ENCODE results near the gene BAHCC1.

BAHCC1 gene

GRCh38 chr17:81445642-81446503 is 50.6 kb downstream of the BAHCC1 start:
- no peak for DNase-seq

- DNase-seq = no peak
Measured at GRCh38 chr17:81447331-81447933, 52.2 kb downstream of the BAHCC1 start.

- DNase-seq = no peak
Measured at GRCh38 chr17:81448442-81448841, 53.2 kb downstream of the BAHCC1 start.

- DNase-seq = no peak
Measured at GRCh38 chr17:81448950-81449349, 53.7 kb downstream of the BAHCC1 start.

GRCh38 chr17:81449351-81449750 is 54.1 kb downstream of the BAHCC1 start:
- DNase-seq = no peak

- no peak for DNase-seq
Measured at GRCh38 chr17:81451823-81452222, 56.6 kb downstream of the BAHCC1 start.

- no peak for DNase-seq
Measured at GRCh38 chr17:81452551-81452950, 57.3 kb downstream of the BAHCC1 start.

- DNase-seq = no peak
Measured at GRCh38 chr17:81453076-81453475, 57.8 kb downstream of the BAHCC1 start.

- DNase-seq = peak; percentile 29
Measured at GRCh38 chr17:81453712-81454111, 58.5 kb downstream of the BAHCC1 start.

- no peak for DNase-seq
Measured at GRCh38 chr17:81454473-81454872, 59.2 kb downstream of the BAHCC1 start.

GRCh38 chr17:81455387-81455786 is 60.1 kb downstream of the BAHCC1 start:
- no peak for DNase-seq

- DNase-seq = no peak
Measured at GRCh38 chr17:81456091-81456490, 60.8 kb downstream of the BAHCC1 start.

- no peak for DNase-seq
Measured at GRCh38 chr17:81456798-81457197, 61.5 kb downstream of the BAHCC1 start.

GRCh38 chr17:81457401-81457800 is 62.1 kb downstream of the BAHCC1 start:
- no peak for DNase-seq

- no peak for DNase-seq
Measured at GRCh38 chr17:81457917-81458555, 62.8 kb downstream of the BAHCC1 start.

- DNase-seq = no peak
Measured at GRCh38 chr17:81458628-81459027, 63.4 kb downstream of the BAHCC1 start.

- DNase-seq = no peak
Measured at GRCh38 chr17:81459224-81459623, 64.0 kb downstream of the BAHCC1 start.

- no peak for DNase-seq
Measured at GRCh38 chr17:81459864-81460263, 64.6 kb downstream of the BAHCC1 start.

- DNase-seq = no peak
Measured at GRCh38 chr17:81460856-81461460, 65.7 kb downstream of the BAHCC1 start.

GRCh38 chr17:81461607-81462500 is 66.6 kb downstream of the BAHCC1 start:
- DNase-seq = no peak

- DNase-seq = no peak
Measured at GRCh38 chr17:81462506-81463125, 67.4 kb downstream of the BAHCC1 start.

- DNase-seq = no peak
Measured at GRCh38 chr17:81463506-81463905, 68.2 kb downstream of the BAHCC1 start.

Measured in activated CD4-positive, alpha-beta T cell treated with anti-CD3 and anti-CD28 coated beads, Interleukin-2, Interleukin-6, amounts not matched to agents 100 ng/mL and 50 ng/mL, durations not matched to agents 16 hours and 8 hours (primary cell).